HG03442 (cell line): Measurements from ENCODE around the gene TMEM235.

Experiments
- ATAC-seq: cut with Tn5 transposase; IDR thresholded peaks from one replicate; pipeline ENCODE4 v1.9.1; 2021; ENCODE audit warnings: mild to moderate bottlenecking, moderate library complexity; ENCODE audit not compliant: unreplicated experiment

Gene TMEM235

DNA sequence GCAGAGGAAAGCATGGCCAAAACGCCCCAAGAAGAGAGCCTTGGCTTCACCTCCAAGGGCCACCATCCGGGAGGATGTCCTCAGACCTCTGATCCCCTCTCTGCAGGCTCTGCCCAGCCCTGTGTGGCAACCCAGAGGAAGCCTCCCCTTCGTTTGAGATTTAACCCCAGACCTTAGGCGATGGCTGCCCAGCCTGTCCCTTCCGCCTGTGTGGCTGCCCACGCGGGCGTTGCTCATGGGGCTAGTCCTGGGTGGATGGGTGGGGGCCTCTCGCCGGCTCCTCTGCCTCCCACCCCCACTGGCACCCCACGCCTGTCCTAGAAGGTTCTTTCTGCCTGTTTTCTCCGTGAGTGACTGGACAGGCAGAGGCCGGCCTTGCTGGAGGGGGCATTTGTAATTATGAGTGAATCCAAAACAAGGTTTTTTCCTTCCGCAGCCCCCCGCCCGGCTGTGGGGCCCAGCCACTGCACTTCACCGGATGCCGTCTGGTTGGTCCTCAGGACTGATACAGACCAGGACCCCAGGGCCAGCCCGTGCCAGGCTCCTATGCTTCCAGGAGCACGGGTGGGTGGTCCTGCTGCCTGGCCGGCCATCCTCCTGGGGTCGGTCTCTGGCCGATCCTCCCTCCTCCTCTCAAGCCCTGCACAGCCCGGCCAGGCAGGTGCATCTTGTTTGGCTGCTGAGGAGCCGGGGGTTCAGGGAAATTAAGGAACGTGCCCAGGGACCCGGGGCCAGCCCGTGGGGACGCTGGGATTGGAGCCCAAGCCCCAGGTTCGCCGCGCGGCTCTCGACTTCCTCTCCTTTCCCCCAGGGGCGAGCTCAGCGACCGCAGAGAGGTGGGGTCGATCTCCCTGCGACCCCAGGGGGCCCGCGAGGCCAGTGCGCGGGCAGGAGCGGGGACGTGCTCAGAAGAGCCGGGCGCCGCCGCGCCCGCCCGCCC, at the start of gene TMEM235:
TSS of gene TMEM235 (plus strand) at position 636 of the 940 bp plus-strand sequence. CDS start 393 bp downstream, outside the sequence.
- no peak for ATAC-seq

DNA sequence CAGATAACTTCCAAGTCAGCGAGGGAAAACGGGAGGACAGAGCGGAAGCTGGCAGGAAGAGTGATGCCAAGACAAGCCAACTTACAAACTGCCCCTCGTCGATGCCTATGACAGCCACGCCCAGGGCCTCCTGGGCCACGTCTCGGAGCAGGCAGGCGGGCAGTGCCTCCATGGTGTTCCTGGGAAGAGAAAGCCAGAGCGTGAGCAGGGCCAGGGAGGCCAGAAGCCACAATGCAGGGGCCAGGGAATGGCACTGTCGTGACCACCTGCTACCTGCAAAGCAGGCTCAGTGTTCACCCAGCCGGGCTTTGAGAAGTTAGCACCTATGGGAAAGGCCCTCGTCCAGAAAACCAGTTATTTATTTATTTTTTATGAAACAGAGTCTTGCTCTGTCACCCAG, 48.9 kb upstream of the TMEM235 start:
- ATAC-seq: no peak

DNA sequence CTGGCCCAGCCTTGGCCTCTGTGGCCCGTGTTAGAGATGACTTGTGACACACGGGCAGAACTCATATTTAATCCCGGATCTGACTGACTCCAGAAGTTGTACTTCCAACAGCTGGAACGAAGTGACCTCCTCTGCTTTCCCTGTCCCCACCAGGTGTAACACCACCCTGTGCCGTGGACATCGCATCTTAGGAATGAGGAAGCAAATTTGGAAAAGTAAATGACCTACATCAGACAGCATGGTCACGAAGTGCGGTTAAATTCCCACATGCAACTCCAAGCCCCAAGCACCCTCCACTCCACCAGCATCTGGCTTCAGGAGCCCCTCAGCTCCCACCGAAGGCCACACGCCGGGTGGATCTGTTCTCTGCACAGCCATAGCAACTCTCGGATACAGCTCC, 47.5 kb upstream of the TMEM235 start:
- ATAC-seq: no peak

DNA sequence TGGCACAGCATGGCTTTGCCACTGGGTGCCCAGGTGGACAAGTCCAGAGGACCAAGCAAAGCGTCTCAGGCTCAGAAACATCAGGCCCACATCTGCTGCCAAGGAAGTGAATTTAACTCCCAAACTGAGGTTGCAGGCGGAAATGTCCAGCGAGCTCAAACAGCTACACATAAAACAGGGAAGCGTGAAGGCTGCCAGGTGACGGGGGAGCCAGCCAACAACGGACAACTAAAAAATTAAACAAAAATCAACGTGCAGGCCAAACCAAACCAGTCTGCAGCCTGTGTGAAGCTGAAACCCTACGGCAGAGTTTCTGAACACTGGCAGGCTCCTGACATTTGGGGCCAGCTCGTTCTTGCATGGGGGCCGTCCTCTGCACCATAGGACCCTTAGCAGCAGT, 47.1 kb upstream of the TMEM235 start:
- no peak for ATAC-seq

DNA sequence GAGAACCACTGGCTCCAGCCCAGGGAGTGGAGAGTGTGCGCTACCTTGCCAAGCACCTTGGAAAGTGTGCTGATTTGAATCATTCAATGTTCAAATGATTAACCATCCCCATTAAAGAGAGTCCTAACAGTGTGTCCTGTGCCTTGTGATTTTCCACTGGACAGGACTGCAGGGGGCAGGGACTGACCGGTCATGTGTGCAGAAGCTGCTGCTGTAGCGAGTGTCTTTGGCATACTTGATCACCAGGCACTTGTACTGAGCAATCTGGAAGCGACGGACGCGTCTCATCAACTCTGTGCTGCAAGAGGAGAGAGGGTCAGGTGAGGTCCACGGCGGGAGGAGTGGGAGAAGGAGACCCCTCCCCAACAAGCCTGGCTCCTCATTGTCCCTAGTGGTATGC, 46.6 kb upstream of the TMEM235 start:
- ATAC-seq: no peak

DNA sequence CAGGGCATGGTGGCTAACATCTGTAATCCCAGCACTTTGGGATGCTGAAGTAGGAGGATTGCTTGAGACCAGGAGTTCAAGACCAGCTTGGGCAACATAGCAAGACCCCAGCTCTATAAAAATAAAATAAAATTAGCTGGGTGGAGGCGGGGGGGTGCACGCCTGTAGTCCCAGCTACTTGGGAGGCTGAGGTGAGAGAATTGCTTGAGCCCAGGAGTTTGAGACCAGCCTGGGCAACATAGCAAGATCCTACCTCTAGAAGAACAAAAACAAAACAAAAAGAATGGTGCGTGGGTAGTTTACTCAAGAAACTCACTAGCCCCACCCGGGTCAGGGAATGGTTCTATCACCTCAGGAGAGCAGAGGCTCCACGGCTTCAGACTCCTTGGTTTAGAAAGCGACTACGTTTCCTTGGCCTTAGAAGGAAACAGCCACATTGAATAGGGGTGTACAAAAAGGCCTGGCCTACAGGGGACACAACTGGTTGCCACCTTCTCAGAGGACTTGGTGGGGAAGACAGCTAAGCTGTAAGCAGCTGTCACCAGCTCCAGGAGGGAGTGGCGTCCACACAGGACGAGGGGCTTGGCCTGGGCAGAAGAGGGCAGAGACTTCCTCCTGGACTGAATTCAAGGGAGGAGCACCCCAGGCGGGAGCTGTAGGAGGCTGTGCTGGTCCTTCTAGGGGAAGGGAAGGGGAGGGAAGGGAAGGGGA, 45.3 kb upstream of the TMEM235 start:
- ATAC-seq: no peak

DNA sequence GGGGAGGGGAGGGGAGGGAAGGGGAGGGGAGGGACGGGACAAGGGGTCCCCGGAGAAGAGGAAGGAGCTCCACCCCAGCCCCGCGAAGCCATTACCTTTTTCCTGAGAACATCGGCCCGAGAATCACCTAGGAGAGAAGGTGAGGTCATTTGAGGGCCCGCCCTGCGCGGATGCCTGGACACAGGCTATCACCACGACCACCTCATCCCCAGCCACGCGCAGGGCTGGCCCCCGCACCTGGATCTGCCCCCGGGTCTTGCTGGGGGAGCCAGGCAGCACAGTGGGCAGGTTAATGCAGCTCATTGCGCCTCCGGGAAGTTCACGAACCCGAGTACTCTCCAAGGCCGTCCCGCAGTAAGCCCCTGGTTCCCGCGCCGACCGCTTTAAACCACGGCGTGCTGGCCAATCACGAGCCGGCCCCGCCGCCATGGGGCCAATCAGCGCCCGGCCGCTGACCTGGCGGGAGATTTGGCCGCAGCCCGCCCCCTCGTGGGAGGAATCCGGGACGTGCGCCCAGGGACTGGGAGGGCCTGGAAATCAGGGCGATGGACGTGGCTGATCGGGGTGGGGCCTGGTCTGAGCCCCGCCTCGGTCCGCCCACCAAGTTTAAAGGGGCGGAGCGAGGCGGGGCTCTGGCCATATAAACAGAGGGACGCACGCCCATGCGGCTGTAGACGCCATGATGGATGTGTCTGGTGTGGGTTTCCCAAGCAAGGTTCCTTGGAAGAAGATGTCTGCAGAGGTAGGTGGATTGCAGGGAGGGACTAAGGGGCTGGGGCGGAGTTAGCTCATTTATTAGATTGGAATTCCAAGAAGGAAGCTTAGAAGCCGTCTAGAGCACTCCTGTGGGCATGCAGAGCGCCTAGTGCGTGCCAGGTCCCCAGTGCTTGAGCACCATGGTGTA, 44.5 kb upstream of the TMEM235 start, which contains the start of the genes AFMID and TK1:
TSS of gene AFMID (plus strand) at position 671 of the 904 bp plus-strand sequence. CDS start at position 680, 9 bp downstream.
TSS of gene TK1 (minus strand) at position 361 of the 904 bp plus-strand sequence. CDS start at position 303, 58 bp downstream.
- peak; percentile 90 for ATAC-seq

DNA sequence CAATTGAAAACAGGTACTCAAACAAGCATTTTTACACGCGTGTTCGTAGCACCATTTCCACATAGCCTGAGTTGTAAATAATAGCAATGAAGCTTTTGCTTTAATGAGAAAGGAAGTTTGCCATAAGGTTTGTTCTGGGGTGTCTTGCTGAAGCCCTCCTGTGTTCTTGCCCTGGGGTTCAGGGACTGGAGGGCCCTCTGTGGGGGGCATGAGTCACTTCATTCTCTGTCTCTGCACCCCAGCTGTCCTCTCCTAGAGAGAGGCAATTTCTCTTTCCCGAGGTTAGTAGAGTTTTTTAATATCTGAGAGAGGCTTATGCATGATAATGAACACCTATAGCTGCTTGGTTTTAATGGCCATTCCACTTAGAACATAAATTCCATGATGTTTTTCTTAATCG, 34.7 kb upstream of the TMEM235 start:
- ATAC-seq: no peak

DNA sequence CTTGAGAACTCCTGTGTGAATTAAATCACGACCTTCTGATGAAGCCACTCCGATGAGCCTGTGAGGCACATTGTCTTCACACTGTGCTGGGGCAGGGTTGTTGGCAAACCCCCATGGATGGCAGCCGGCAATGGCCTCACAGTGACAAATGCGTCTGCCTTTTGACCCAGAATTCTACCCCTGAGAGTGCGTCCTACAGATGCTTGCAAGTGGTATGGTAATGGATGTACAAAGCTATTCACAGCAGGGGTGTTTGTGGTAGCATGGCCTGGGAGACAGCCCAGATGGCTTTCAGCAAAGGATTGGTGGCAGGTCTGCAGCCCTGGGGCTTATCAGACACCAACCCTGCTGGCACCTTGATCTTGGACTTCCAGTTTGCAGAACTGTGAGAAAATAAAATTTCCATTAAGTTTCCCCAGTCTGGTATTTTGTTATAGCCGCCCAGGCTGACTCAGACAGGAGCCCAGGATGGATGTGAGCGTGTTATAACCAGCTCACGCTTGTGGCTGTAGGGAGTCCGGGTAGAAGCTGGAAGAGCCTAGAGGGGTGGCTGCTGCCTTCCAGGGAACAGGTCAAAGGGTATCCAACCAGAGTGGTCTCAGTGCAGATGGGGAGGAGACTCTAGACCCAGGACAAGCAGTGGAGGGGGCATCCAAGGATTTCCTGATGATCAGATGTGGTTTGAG, 34.1 kb upstream of the TMEM235 start:
- ATAC-seq: no peak

DNA sequence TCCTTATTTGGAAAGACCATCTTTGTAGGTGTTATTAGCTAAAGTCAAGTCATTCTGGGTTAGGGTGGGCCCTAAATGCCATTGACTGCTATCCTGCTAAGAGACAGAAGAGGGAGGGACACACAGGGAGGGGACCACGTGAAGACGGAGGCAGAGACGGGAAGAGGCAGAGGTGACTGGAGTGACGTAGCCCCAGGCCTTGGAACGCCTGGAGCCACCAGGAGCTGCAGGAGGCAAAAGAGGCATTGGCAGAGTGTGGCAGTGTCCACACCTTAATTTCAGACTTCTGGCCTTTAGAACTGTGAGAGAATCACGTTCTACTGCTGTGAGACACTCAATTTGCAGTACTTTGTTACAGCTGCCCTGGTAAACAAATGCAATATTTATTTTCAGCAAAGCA, 31.0 kb upstream of the TMEM235 start:
- ATAC-seq: no peak

DNA sequence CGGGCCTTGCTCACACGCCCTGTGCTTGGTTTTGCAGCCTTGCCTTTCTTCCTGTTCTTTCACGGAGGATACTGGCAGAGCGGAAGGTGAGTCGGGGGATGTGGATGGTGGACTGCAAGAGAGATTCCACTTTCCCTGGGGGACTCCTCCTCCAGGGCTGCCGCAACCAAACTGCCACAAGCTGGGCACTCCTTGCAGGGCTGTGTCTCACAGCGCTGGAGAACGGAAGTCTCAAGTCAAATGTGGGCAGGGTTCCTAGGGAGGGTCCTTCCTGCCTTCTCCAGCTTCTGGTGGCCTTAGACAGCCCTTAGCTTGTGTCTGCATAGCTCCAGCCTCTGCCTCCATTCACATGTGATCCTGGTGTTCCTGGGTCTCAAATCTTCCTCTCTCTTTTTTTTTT, 28.8 kb upstream of the TMEM235 start:
- no peak for ATAC-seq

DNA sequence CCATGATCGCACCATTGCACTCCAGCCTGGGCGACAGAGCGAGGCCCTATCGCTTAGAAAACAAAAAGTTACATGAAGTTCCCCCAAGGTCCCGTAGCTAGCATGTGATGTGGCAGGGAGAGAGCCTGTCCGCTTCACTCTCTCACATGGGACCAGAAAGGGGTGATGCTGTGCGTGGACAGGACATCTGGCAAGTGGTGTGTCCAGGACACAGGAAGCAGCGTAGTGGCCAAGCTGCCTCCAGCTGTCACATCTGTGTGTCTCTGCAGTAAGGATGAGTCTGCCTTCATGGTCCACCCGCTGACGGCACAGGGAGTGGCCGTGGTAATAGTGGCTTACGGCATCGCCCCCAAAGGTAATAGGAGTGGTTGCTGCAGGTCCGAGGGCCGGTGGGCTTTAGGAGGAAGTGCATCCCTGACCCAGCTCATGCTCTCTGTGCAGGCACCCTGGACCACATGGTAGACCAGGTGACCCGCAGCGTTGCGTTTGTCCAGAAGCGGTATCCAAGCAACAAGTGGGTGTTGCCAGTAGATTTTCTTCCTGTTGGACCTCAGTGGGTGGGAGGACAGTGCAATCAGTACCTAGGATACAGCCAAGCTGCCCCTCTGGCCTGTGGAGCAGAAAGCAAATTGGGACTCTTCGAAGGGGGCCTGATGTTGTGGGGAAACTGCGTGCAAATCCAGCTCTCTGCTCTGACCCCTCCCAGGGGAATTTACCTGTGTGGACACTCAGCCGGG, 26.9 kb upstream of the TMEM235 start:
- ATAC-seq: no peak

DNA sequence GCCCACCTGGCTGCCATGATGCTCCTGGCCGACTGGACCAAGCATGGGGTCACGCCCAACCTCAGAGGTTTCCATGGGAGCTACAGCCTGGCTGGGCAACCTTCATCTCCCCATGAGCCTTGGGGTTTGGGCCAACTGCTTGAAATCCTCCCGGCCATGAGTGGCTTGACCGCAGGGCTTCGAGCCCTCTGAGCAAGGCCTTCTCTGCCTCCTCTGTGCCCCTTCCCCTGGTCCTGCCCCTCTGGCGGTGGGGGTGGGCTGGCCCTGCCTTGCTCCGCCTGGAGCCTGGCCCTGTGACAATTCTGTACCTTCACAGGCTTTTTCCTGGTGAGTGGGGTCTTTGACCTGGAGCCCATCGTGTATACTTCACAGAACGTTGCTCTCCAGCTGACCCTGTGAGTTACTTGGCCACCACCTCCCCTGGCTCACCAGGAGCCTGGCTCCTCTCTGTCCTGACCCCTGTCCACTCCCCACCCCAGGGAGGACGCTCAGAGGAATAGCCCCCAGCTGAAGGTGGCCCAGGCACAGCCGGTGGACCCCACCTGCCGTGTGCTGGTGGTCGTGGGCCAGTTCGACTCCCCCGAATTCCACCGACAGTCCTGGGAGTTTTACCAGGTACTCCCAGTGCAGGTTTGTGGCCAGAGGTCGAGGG, 26.2 kb upstream of the TMEM235 start:
- no peak for ATAC-seq

DNA sequence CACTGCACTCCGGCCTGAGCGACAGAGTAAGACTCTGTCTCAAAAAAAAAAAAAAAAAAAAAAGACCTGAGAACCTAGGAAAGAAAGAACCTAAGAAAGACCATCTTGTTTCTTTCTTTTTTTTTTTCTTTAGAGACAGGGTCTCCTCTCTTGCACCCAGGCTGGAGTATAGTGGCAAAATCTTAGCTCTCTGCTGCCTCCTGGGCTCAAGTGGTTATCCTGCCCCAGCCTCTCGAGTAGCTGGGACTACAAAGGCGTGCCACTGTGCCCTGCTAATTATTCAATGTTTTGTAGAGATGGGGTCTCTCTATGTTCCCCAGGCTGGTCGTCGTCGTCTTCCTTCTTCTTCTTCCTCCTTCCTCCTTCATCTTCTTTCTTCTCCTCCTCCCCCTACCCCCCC, 25.1 kb upstream of the TMEM235 start:
- no peak for ATAC-seq

DNA sequence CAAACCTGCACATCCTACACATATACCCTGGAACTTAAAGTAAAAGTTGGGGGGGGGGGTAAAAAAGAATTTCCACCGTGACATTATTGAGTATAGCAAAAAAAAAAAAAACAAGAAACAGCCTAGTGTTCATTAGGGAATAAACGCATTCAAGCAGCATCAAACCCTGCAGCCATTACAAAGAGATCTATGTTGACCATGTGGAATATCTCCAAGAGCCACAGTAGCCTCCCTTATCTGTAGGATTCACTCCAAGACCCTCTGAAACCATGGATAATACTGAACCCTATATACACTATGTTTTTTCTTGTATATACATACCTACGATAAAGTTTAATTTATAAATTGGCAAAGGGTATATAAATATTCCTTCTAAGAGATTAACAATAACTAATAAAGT, 22.9 kb upstream of the TMEM235 start:
- no peak for ATAC-seq

DNA sequence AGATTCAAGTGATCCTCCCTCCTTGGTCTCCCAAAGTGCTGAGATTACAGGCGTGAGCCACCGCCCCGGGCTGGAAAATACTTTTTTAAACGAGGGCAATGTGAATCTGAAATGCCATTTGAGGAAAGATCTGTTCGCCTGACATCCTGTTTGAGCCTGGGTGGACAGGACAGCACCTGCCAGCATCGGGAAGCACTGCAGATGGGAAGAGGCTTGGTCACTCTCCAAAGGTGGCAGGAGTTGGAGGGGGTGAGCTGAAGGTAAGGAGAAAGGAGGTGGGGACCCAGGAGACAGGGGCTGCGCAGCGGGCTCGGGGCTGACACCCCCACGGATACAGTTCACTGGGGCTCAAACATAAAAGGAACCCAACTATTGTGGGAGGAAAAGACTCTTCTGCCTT, 21.3 kb upstream of the TMEM235 start:
- ATAC-seq: no peak

DNA sequence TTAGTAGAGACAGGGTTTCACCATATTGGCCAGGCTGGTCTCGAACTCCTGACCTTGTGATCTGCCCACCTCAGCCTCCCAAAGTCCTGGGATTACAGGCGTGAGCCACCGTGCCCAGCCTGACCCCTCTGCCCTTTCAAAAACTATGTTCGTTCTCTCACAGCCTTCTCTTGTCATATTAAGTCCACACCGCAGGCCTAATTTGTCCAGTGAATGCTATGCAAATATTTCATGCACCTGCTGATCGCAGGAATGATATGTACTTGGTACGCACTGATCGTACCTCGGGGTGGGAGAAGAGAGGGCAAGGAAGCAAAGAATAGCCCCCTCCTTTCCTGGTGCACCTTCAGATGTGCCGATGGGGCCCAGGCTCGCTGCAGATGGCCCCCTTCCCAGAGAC, 20.4 kb upstream of the TMEM235 start:
- no peak for ATAC-seq

DNA sequence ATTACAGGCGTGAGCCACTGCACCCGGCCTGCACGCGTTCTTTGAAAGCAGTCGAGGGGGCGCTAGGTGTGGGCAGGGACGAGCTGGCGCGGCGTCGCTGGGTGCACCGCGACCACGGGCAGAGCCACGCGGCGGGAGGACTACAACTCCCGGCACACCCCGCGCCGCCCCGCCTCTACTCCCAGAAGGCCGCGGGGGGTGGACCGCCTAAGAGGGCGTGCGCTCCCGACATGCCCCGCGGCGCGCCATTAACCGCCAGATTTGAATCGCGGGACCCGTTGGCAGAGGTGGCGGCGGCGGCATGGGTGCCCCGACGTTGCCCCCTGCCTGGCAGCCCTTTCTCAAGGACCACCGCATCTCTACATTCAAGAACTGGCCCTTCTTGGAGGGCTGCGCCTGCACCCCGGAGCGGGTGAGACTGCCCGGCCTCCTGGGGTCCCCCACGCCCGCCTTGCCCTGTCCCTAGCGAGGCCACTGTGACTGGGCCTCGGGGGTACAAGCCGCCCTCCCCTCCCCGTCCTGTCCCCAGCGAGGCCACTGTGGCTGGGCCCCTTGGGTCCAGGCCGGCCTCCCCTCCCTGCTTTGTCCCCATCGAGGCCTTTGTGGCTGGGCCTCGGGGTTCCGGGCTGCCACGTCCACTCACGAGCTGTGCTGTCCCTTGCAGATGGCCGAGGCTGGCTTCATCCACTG, 17.3 kb upstream of the TMEM235 start, which contains the start of gene BIRC5:
TSS of gene BIRC5 (plus strand) at position 238 of the 690 bp plus-strand sequence. CDS start at position 302, 64 bp downstream.
- peak; percentile 79 for ATAC-seq
